Measurements from ENCODE around the gene ACOX1.

Gene ACOX1

DNA sequence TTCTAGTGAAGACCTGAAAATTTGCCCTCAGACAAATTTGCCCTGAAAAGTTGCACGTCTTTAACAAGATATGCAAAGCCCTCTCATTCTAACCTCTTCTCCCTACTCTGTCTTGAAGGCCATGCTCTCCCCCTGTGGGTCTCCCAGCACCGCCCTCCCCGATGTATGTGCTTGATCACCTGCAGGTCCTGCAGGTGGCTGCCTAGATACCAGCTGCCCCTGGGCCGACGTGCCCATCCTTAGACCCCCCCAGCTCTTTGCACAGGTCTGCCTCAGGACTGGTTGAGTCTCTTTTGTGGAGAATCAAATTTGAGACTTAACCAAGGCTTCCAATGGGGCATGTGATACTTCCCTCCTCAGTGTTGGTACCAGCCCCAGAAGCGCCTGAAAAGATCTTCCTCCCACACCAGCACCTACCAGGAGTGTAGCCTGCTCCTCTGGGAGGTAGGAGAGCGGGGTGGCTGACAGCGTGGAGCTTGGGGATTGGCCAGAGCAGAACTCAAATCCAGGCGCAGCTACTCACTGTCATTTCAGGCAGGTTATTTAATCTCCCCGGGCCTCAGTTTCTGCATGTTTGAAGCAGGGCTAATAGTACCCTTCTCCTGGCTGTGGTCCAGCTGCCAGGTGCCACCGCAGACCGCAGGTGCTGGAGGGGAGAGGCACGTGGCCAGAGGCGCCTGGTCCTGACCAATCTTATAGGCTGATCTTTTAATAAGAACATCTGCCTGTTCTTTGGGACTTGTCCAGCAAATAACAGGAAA, 69.7 kb downstream of the ACOX1 start:
- DNase-seq (ENCODE audit: low read depth in 3 of 3): no peak

- no peak for DNase-seq (ENCODE audit: low read depth in 3 of 3)
Measured at GRCh38 chr17:75908201-75908600, 70.8 kb downstream of the ACOX1 start.

DNA sequence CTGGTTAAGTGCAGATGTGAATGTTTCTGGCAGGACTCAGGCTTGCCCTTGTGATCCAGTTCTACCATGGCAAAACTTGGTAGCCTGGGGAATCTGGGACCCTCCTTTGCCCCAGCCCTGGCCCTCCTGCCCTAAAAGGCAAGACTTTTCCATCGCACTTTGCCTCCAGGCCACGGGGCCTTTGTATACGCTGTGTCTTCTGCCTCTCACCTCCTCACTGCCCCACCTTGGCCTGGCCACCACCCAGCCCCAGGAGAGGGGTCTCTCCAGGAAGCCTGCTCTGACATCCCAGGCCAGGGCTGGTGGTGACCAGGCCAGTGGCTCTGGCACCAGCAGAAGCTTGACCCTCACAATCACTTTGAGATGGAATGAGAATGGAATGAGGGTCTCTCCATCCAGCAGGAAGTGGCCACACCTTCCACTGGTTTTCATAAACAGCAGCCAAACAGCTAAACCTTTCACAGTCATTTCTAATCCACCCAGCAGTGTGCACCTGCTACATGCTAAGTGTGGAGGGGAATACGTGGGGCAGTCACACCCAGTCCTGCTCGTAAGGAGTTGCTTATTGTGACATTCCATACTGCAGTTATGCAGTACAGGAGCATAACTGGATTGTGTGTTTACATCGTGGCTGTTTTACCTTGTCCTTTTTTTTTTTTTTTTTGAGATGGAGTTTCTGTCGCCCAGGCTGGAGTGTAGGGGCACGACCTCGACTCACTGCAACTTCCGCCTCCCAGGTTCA, 72.7 kb downstream of the ACOX1 start:
- no peak for DNase-seq (ENCODE audit: low read depth in 3 of 3)

- DNase-seq (ENCODE audit: low read depth in 3 of 3): peak; percentile 85 to 94 (median 86)
Measured at GRCh38 chr17:75904749-75905521, 74.0 kb downstream of the ACOX1 start, which contains the start of gene MRPL38. Gene MRPL38, minus strand, starts transcription at chr17:75904884. Its CDS starts 9 bp downstream, at chr17:75904875.

DNA sequence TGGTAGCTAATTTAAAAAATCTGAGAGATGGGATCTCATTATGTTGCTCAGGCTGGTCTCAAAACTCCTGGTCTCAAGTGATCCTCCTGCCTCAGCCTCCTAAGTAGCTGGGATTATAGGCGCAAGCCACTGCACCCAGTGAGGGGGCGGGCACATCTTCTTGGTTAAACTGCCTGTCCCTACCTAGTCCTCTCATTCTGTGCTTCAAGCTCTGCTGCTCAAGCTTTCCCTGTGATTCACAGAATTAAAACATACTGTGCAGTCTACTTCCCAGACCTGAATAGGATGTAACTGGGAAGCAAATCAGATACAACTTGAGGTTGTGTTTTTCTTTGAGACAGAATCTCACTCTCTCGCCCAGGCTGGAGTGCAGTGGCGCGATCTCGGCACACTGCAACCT, 76.6 kb downstream of the ACOX1 start:
- DNase-seq (ENCODE audit: low read depth in 3 of 3): no peak

- DNase-seq (ENCODE audit: low read depth in 3 of 3): no peak
Measured at GRCh38 chr17:75901727-75902126, 77.2 kb downstream of the ACOX1 start.

DNA sequence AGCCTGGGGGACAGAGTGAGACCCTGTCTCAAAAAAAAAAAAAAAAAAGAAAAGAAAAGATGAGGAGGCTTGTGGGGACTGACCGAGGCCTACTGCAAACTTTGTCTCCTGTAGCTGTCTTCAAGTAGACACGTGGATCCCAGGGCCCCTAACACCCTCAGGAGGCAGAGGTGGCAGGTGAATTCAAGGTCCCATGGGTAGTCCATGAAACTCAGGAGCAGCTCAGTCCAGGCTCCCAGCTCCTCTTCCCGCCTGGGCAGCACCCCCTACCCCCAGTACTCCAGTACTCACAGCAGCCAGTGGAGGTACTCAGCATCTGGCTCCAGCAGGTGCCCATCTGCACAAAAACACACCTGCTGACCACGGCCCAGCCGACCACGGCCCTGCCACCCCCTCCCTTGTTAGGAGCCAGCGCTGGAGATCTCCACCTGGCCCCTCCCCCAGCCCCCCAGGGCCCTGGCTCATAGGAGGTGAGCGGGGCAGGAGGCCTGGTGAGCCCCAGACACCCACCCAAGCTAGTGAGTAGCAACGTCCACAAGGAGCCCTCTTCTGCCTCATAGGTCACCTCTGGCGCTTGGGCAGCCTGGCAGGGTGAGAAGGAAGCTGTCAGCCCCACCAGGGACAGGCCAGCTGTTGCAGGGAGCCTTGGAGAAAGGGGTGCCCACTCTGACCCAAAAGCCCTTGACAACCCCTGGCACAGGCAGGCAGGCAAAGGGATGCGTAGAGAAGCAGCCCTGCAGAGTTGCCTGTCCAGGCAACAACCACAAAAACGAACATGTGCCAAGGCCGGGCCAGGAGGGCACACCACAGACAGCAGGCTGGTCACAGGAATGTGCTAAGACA, 78.1 kb downstream of the ACOX1 start:
- DNase-seq (ENCODE audit: low read depth in 3 of 3): no peak

DNA sequence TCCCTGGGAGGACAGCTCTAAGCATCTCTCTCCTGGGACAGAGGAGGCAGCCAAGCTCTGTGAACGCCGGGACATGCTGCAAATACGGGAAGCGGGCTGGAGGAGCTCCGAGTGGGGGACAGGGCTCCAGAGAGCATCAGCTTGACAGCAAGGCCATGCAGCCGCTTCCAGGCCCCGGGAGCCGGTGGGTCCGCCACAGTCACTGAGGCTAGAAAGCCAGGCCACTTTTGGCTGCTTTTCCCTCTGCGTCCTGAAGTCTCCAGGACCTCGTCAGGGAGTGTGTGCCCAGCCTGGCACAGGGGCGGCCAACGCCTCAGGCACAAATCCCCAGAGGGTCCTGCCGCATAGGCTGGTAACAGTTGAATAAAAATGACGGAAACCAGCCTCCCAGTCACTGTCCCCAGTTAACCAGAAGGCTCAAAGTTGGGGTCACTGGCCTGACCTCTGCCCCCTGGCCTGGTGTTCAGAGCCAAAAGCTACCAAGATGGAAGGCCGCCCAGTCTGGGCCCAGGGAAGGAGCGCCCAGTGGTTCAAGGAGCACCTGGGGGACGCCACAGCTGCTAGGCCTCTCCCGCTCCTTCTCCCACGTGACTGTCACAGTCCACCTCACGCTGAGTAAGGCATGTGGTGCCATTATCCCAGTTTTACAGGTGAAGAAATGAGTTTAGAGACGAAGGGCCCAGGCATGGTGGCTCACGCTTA, 79.0 kb downstream of the ACOX1 start:
- no peak for DNase-seq (ENCODE audit: low read depth in 3 of 3)

DNA sequence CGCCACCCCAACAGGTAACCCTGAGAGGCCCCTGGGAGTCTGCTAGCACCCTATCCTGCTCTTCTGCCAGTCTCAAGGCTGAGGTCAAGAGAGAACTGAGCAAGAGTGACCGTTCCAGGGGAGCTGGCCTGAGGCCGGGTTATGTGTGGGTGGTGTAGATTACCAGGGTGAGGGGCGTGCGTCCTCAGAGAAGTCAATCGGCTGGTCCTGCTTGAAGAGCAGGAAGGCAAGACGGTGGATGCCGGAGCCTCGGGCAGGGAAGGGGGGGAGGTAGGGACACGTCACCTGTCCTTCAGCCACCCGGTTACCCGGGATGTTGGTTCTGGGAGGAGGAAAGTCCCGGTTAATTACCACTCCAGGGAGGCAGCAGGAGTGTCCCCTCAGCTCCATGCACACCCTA, 79.6 kb downstream of the ACOX1 start:
- no peak for DNase-seq (ENCODE audit: low read depth in 3 of 3)

DNA sequence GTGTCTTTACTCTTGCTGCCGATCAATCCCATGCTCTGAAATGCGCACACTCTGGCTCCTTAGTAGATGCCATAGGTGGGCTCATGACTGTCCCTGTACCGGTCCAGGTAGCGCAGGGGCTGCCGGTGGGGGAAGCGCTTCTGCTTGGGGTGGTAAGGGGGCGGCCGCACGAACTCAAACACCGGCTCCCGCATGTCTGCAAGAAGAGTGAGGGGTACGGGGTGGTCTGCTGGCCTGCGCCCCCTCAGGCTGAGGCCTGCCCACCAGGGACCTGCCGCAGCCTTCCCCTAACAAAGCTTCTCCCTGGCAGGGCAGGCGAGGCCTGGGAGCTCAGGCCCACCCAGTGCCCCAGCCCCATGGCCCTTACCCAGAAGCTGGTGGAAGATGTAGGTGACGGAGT, 80.2 kb downstream of the ACOX1 start:
- DNase-seq (ENCODE audit: low read depth in 3 of 3): no peak

DNA sequence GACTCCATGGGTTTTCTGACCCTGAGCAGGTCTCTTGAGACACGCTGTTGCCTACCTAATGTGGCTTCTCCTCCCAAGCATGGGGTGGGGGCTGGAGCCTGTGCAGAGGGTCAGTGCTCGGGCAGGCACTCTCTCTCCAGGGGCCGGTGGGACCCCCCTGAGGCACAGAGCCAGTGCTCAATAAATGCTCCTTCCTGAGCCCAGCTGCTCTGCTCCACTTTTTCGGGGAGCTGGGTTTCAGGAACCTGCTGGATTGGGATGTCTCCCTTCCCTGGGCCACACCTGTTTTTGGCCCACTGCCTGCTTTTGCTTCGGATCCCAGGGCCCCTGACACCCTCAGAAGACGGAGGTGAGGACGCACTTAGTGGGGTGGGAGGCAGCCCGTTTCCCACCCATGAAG, 80.9 kb downstream of the ACOX1 start:
- no peak for DNase-seq (ENCODE audit: low read depth in 3 of 3)

- no peak for DNase-seq (ENCODE audit: low read depth in 3 of 3)
Measured at GRCh38 chr17:75897160-75898019, 81.6 kb downstream of the ACOX1 start.

DNA sequence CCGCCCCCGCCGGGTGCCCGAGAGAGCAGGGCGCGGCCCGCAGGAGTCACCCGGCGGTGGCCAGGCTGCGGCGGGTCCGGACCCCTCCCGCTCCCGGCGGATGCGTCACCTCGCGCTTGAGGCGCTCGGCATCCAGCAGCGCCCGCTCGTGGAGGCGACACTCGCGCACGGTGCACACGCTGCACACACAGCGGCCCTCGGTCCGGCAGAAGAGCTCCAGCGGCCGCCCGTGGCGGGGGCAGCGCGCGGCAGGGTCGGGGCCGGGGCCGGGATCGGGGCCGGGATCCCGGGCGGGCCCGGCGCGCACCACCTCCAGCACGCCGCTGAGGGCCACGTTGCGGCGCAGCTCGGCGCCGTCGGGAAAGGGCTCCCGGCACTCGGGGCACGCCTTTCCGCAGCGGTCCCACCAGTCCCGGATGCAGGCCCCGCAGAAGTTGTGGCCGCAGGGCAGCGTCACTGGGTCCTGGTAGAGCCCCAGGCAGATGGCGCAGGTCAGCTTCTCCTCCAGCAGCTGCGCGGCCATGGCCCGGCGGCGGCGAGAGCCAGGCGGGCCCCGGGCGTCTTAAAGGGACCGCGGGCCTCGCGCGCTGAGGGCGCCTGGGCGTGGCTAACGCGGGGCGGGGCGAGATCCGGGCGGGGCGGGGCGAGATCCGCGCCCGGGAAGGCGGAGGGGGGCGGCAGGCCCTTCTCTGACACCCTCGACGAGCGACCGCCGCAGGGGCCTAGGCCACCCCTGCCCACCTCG, 82.4 kb downstream of the ACOX1 start, which contains the start of gene TRIM65:
Gene TRIM65, minus strand, starts transcription at position 537 of the 745 bp plus-strand sequence. Its CDS starts 14 bp downstream, at position 523.
- peak in 2 of 3 experiments; percentile 73 to 76 for DNase-seq (ENCODE audit: low read depth in 3 of 3)

GRCh38 chr17:75895370-75896155, 83.4 kb downstream of the ACOX1 start:
- no peak for DNase-seq (ENCODE audit: low read depth in 3 of 3)

DNA sequence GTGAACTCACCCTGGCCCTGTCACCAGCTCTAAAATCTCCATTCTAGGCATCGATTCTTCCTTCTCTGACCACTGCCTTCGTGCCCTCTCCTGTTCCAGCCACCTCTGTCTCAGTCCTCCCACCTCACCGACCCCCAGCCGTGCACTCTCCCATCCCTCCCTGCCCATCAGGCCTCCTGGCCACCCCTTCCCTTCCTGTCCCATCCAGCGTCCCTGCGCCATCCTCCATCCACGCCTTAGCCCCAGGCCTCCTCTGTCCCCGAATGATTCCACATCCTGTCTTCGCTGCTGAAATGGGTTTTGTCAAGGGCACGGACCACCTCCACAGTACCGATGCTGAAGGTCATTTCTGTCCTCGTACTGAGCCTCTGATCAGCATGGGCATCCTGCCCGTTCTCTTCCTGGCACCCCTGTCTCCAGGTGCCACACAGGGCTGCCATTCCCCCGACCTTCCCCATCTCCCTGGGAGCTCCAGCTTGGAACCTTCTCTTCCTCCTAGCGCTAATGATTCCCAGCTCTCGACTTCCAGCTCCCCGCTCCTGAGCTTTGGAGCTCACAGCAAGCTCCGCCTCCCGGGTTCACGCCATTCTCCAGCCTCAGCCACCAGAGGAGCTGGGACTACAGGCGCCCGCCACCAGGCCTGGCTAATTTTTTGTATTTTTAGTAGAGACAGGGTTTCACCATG, 84.8 kb downstream of the ACOX1 start:
- DNase-seq (ENCODE audit: low read depth in 3 of 3): no peak

DNA sequence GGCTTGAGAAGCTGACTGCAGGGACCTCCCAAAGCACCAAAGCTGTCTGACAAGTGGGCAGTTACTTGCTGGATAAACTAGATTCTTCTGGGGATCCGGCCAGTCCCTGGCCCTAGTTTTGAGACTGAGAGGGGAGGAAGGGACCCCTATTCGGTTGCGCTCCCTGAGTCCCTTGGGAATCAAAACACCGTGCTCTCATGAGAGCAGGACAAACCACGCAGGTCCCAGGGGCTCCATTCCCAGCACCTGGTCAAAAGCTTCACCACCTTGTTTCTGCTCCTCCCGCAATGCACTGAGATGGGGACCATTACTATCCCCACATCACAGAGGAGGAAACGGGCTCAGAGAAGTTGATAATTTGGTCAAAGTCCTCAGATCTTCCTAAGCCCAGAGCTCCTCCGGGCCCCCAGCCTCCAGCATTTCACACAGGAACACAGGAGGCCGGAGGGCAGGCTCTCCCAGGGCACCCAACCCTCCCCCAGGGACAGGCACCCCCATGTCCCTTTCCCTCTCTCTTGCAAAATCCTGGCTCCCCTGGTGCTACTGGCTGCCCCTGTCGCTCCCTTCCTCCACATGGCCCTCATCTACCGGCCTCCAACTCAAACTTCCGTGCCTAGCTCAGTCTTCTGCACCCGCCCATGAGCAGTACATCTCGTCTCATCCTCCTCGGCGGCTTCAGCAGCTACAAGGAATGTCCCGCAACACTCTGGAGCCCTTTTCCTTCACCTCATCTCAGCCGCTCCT, 85.5 kb downstream of the ACOX1 start:
- DNase-seq (ENCODE audit: low read depth in 3 of 3): no peak

Measured in stimulated activated CD4-positive, alpha-beta T cell treated with anti-CD3 and anti-CD28 coated beads, TNF-alpha, amount 100 ng/mL, for 24 hours (primary cell).